HepG2 (cell line): ENCODE results near the gene ANKRD39. TPM values are rescaled to one million over a fixed set of nuclear protein-coding genes. Genes with fewer than 3 reads are reported as not detected.

Source experiments
- DBP ChIP-seq: sonication (generic); formaldehyde crosslinking; IDR thresholded peaks from 2 replicates; pipeline ENCODE4 v1.4.0; 2020; ENCODE audit warnings: missing genetic modification reagents; ENCODE audit errors: not compliant biosample characterization
- FOSL2 ChIP-seq: sonication (generic); formaldehyde crosslinking; IDR thresholded peaks from 2 replicates; pipeline ENCODE4 v1.4.0; 2020; ENCODE audit warnings: missing genetic modification reagents
- GTF3A ChIP-seq: sonication (generic); formaldehyde crosslinking; conservative IDR thresholded peaks from 2 replicates; pipeline ENCODE4 v1.4.0; 2020; ENCODE audit warnings: mild to moderate bottlenecking, missing genetic modification reagents
- HNRNPH1 ChIP-seq: fragments of 200-400 bp; formaldehyde crosslinking; optimal IDR thresholded peaks from 2 replicates; pipeline ENCODE3; 2017; ENCODE audit warnings: mild to moderate bottlenecking, low read depth, low read length
- MTERF4 ChIP-seq: sonication (generic); formaldehyde crosslinking; IDR thresholded peaks from 2 replicates; pipeline ENCODE4 v1.8.0; 2023; ENCODE audit warnings: mild to moderate bottlenecking, missing genetic modification reagents
- NFYC ChIP-seq: IDR thresholded peaks from 2 replicates; pipeline ENCODE4 v1.6.1; 2016; ENCODE audit warnings: missing genetic modification reagents, missing compliant biosample characterization
- ONECUT2 ChIP-seq: sonication (generic); formaldehyde crosslinking; IDR thresholded peaks from 2 replicates; pipeline ENCODE4 v1.4.0; 2020; ENCODE audit warnings: missing genetic modification reagents
- RXRB ChIP-seq: IDR thresholded peaks from 2 replicates; pipeline ENCODE4 v1.6.1; 2016; ENCODE audit warnings: borderline replicate concordance, missing genetic modification reagents, missing compliant biosample characterization
- SIX1 ChIP-seq: sonication (generic); formaldehyde crosslinking; IDR thresholded peaks from 2 replicates; pipeline ENCODE4 v1.4.0; 2020; ENCODE audit warnings: missing genetic modification reagents, borderline replicate concordance
- SMAD9 ChIP-seq: sonication (generic); formaldehyde crosslinking; IDR thresholded peaks from 2 replicates; pipeline ENCODE4 v1.5.1; 2020; ENCODE audit warnings: mild to moderate bottlenecking, missing genetic modification reagents
- TCF7 ChIP-seq: sonication (generic); IDR thresholded peaks from 2 replicates; pipeline ENCODE4 v1.6.1; 2016; ENCODE audit warnings: antibody characterized with exemption, low read depth
- TEAD3 ChIP-seq: optimal IDR thresholded peaks from 2 replicates; pipeline ENCODE3; 2016; ENCODE audit warnings: borderline replicate concordance
- THAP11 ChIP-seq: IDR thresholded peaks from 2 replicates; pipeline ENCODE4 v1.6.1; 2016; ENCODE audit warnings: missing biosample characterization, missing genetic modification reagents
- ZBTB40 ChIP-seq, 2 experiments: fragments of 450-650 bp in 1 of 2; sonication (generic) in 1 of 2; formaldehyde crosslinking in 1 of 2; IDR thresholded peaks; 2 replicates each; pipeline versions ENCODE4 v1.6.1 to v1.8.0; 2016 to 2022; ENCODE audit warnings: antibody characterized with exemption in 1 of 2, mild to moderate bottlenecking in 1 of 2, missing genetic modification reagents in 1 of 2
- ZNF382 ChIP-seq: sonication (generic); formaldehyde crosslinking; IDR thresholded peaks from 2 replicates; pipeline ENCODE4 v1.5.0; 2020; ENCODE audit warnings: missing genetic modification reagents, mild to moderate bottlenecking, borderline replicate concordance
- ZNF792 ChIP-seq: IDR thresholded peaks from 2 replicates; pipeline ENCODE4 v1.6.1; 2016
- polyA plus RNA-seq, 8 experiments: library from polyadenylated mRNA; depleted of rRNA in 3 of 8; stranded (reverse) in 7 of 8; unstranded in 1 of 8; fragments of >200 nt; fragmentation: Illumina TruSeq in 4 of 8; extraction: Trizol in 4 of 8; gene quantifications; 2 replicates each; pipeline versions ENCODE4 v1.2.1 to v1.2.3, GENCODE V29; 2011 to 2016; ENCODE audit warnings: low read depth in 4 of 8, missing spikeins in 1 of 8, mixed read lengths in 1 of 8; ENCODE audit not compliant: insufficient read depth in 1 of 8
- total RNA-seq, 5 experiments: library from RNA; depleted of rRNA; stranded (reverse); fragments of >200 nt; fragmentation: Illumina TruSeq; extraction: Trizol; gene quantifications; 2 replicates each; pipeline ENCODE4 v1.2.3, GENCODE V29; 2016; ENCODE audit warnings: low read depth in 1 of 5
- TF ChIP-seq, protein P1 (sequence below): sonication (generic); formaldehyde crosslinking; IDR thresholded peaks from 2 replicates; pipeline ENCODE4 v1.8.1; 2023; ENCODE audit warnings: mild to moderate bottlenecking, missing genetic modification reagents

The ANKRD39 gene
- total and polyA plus RNA-seq, 2 of the 13 experiments (the other 11 are each of a cell fraction or from before 2014, with no cell fraction given), result 23.2 to 24.8 TPM

- TF ChIP-seq ZBTB40 (IDR thresholded peaks at IDR 0.05), result no peak
- TF ChIP-seq ZBTB40 (CRISPR knock-in tag; IDR thresholded peaks at IDR 0.05), result no peak
- peak; percentile 65; the same call in 1 of the 2 replicates for TF ChIP-seq GTF3A (CRISPR knock-in tag)
- no peak for TF ChIP-seq RXRB
- TF ChIP-seq, protein P1, sequence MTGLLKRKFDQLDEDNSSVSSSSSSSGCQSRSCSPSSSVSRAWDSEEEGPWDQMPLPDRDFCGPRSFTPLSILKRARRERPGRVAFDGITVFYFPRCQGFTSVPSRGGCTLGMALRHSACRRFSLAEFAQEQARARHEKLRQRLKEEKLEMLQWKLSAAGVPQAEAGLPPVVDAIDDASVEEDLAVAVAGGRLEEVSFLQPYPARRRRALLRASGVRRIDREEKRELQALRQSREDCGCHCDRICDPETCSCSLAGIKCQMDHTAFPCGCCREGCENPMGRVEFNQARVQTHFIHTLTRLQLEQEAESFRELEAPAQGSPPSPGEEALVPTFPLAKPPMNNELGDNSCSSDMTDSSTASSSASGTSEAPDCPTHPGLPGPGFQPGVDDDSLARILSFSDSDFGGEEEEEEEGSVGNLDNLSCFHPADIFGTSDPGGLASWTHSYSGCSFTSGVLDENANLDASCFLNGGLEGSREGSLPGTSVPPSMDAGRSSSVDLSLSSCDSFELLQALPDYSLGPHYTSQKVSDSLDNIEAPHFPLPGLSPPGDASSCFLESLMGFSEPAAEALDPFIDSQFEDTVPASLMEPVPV (CRISPR knock-in tag), result no peak
- TF ChIP-seq FOSL2 (CRISPR knock-in tag), result no peak; the same call in 1 of the 2 replicates
- TF ChIP-seq HNRNPH1, result no peak
- TF ChIP-seq SIX1 (CRISPR knock-in tag), result no peak
- TF ChIP-seq MTERF4 (CRISPR knock-in tag), result no peak
- no peak for TF ChIP-seq ONECUT2 (CRISPR knock-in tag)
- peak; percentile 81 for TF ChIP-seq DBP
- no peak for TF ChIP-seq ZNF382
- TF ChIP-seq TCF7, result no peak
- TF ChIP-seq NFYC (CRISPR knock-in tag), result no peak
- TF ChIP-seq TEAD3 (CRISPR knock-in tag), result no peak
- TF ChIP-seq ZNF792, result no peak
- no peak for TF ChIP-seq THAP11 (CRISPR knock-in tag)
- TF ChIP-seq SMAD9, result peak; percentile 54; the same call in 1 of the 2 replicates
These were observed 42.3 kb downstream of the ANKRD39 start (continued) for GRCh38 chr2:96815326-96816126.
